GM18520 (cell line): ENCODE measurements around the gene ST7.
"Not testable (repeated sequence)": the region's sequence is repeated elsewhere in the genome, so short reads cannot be mapped to it uniquely, and the experiment has no call there.

Experiments
- ATAC-seq: cut with Tn5 transposase; IDR thresholded peaks from one replicate; pipeline ENCODE4 v1.9.1; 2021; ENCODE audit not compliant: unreplicated experiment

The ST7 gene

GRCh38 chr7:117211614-117212013 lies 258.3 kb downstream of the ST7 start:
- no peak for ATAC-seq

DNA sequence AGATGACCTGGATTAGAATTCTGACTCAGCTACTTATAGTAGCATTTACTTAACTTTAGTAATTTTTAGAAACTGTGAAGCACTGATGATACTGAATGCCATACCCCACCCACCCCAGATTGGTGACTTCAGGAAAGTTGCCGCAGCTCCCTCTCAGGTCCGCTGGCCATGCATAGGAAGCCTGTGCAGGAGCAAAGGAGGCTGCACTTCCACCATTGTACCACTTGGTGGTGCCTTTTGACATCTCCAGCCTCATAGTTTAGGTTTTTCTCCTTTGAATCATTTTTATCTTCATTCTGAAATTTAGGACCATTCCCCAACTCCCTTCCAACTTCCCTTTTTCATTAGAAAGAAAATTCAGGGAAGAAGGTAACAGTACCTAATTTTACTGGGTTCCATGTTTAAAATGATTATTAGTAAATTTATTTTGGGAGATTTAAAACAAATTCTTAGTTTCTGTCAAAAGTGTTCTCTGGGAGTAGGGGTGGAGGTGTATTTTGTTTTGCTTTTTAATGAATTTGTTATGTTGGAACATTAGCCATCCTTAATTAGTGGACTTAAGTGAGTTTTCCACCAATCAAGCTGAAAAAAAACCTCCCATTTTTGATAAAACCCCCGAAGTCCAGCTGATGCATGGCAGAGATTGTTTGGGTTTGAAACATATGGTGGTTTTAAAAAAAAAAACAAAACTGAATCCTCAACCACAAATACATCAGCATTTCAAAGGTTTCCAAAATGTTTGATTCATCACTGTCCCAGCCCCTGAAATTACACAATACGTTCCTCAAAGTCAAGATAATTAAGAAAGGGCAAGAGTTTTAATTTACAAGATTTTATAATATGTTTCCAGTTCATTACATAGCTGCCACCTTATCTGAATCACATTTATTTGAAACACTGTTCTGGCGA lies 259.9 kb downstream of the ST7 start:
- peak; percentile 66 for ATAC-seq

GRCh38 chr7:117216010-117216409 lies 262.7 kb downstream of the ST7 start:
- no peak for ATAC-seq

DNA sequence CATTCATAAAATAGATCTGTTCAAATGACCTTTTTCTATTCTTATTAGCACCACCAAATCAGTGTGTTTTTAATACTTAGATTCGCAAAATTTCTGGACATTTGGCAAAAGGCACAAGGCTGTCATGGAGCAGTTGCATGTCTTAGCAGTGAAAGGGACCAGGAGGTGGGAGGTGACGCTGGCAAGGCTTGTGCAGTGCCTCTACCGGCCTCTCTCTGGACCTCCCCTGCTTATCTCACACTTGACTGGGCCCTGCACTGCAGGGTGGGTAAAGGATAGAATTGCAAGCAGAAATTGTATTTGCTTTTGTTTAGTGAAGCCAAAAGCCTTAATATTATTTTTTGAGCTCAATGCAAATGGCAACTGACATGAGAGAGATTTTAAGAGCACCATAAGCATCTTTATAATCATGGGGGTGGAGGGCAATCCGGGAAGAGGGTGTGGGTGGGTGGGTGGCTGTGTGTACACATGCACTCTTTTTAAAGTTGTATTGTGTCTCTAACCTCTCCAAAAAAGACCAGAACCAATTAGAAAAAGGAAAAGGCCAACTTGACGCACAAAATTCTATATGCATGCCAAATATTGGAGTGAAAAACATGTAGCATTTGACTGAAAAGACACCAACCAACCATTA lies 263.3 kb downstream of the ST7 start:
- ATAC-seq = no peak

DNA sequence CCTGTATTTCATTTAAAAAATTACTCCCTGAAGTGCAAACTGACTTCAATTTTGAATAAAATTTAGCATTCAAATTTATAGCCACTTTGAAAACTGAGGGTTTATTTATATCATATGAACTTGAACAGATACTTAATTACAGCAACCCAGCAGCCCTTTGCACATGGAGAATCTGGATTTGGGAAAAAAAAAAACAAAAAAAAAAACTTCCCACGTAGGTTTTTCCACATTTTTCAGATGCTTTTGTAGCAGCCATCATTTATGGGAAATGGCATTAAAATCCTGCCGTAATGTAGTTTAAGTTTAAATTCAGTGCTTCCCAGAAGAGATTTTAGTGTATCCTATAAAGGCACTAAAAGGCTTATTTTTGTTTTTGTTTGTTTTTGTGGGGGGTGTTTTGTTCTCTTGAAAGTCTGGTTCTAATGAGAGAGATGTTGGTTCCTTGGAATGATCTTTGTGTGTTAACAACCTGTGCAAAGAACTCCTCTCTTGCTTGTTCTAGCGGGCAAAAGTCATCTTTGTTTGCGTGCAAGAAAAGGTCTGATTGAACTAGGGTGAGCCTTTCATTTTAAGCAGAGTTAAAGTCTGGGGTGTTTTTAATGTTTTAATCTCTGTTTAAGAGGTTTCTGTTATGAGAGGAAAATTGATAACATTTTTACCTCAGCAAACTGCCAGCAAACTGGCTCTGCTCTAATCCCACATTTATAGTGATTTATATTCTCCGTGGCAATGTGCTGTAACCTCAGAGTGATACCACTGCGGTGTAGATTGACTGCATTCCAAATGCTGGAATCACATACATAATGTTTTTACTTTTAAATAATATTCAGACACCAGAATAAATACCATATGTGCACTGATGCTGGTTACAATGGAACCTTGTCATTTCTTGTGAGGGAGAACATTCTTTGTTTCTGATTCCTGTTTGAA lies 264.1 kb downstream of the ST7 start:
- no peak for ATAC-seq

- ATAC-seq = no peak
Measured at GRCh38 chr7:117218700-117219099, 265.4 kb downstream of the ST7 start.

DNA sequence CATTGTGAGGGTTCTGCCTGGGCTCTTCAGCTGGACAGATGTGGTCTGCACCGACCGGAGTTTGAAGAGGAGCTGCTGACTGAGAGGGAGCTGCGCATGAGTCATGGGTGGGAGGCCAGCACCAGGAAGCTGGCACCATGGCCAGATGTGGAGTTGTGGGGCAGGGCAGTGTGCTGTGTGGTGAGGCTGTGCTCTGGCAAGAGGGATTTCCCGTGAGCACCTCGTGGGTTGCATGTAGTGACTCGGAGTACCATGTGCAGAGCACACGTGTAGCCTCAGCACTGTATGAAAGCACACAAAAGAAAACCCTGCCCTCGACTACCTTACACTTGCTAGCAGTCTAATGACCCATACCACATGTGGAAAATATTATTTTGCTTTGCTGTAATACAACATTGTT lies 266.2 kb downstream of the ST7 start:
- ATAC-seq = no peak

GRCh38 chr7:117220836-117221235 lies 267.5 kb downstream of the ST7 start:
- ATAC-seq = no peak

GRCh38 chr7:117225536-117225935 lies 272.2 kb downstream of the ST7 start:
- ATAC-seq = no peak

GRCh38 chr7:117227091-117227490 lies 273.8 kb downstream of the ST7 start:
- no peak for ATAC-seq

DNA sequence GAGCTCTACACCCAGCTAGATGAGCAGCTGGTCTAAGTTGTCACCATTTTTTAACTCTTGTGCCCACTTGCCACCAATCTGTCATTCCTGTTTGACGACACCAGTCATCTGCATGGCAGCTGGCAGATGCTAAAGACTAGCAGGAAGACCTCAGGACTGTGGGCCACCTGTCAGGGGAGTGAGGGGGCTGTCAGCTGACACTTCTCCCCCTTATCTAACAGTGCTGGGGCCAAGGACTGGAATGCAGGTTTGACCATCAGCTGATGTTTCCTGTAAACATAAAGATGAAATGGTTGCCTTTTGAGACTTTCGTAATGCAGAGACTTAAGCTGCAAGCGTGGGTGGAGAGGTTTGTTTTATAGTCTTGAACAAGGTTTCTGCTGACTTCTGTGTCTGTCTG lies 276.0 kb downstream of the ST7 start:
- ATAC-seq = no peak

GRCh38 chr7:117230276-117231046 lies 277.2 kb downstream of the ST7 start:
- ATAC-seq = peak; percentile 72

- ATAC-seq = no peak
Measured at GRCh38 chr7:117231047-117231359, 277.7 kb downstream of the ST7 start.

GRCh38 chr7:117237646-117238045 lies 284.3 kb downstream of the ST7 start:
- ATAC-seq = no peak

DNA sequence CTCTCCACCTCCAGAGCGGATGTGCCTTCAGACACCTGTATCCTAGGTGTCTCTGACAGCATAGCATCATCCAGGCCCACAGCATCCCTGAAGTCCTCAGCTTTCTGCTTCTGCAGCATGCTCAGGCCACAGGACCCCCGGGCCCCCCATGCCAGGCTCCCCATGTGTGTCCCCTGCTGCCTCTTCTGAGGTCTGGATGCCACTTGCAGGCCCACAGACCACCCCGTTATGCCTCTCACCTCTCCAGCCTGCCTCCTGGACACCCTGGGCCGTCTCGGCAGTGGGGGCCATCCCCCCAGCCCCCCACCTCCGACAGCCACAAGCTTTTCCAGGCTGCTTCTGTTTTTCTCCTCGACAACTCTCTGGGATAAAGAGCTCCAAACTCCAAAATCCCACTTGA lies 285.2 kb downstream of the ST7 start:
- no peak for ATAC-seq

- ATAC-seq = no peak
Measured at GRCh38 chr7:117238937-117239336, 285.6 kb downstream of the ST7 start.

- no peak for ATAC-seq
Measured at GRCh38 chr7:117241088-117241487, 287.8 kb downstream of the ST7 start.

- ATAC-seq = no peak
Measured at GRCh38 chr7:117243390-117243789, 290.1 kb downstream of the ST7 start.

DNA sequence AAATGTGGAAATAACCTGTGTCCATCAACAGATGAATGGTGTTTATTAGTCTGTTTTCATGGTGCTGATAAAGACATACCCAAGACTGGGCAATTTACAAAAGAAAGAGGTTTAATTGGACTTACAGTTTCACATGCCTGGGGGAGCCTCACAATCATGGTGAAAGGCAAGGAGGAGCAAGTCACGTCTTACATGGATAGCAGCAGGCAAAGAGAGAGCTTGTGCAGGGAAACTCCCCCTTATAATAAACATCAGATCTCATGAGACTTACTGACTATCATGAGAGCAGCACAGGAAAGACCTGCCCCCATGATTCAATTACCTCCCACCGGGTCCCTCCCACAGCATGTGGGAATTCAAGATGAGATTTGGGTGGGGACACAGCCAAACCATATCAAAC lies 292.4 kb downstream of the ST7 start:
- ATAC-seq = not testable (repeated sequence)

DNA sequence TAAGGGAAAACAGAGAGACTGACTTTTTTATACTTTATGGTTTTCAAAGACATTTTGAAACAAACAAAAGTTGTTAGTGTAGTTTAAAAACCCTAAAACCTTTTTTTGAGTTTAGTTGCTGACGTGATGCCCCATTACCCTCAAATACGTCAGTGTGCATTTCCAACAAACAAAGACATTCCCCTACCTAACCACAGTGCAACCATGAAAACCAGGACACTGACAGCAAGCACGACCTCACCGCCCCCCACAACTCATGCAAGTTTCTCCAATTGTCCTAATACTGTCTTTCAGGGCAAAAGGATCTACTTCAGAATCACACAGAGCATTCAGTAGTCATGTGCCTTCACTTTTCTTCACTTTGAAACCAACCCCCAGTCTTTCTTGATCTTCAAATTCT lies 294.5 kb downstream of the ST7 start:
- no peak for ATAC-seq

- ATAC-seq = no peak
Measured at GRCh38 chr7:117248829-117249228, 295.5 kb downstream of the ST7 start.
